Fibroblast of skin of abdomen (primary cell): ENCODE measurements around the gene OR11G2.
"Not testable (repeated sequence)": the region's sequence is repeated elsewhere in the genome, so short reads cannot be mapped to it uniquely, and the experiment has no call there.

Source experiments
- DNase-seq: peaks from one replicate; pipeline ENCODE4 v3.0.0-alpha.2; 2013

OR11G2 gene

GRCh38 chr14:20228681-20229080 is 38.0 kb downstream of the OR11G2 start, which contains the start of gene OR11H7:
OR11H7 (plus strand) TSS chr14:20228981.
- DNase-seq, result no peak

DNA sequence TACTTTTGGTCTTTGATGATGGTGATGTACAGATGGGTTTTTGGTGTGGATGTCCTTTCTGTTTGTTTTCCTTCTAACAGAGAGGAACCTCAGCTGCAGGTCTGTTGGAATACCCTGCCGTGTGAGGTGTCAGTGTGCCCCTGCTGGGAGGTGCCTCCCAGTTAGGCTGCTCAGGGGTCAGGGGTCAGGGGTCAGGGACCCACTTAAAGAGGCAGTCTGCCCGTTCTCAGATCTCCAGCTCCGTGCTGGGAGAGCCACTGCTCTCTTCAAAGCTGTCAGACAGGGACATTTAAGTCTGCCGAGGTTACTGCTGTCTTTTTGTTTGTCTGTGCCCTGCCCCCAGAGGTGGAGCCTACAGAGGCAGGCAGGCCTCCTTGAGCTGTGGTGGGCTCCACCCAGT is 44.7 kb downstream of the OR11G2 start:
- not testable (repeated sequence) for DNase-seq

GRCh38 chr14:20247646-20248246 is 57.0 kb downstream of the OR11G2 start:
- no peak for DNase-seq
